Measurements from ENCODE around the gene NUDCD2. TPM values are rescaled to one million over a fixed set of nuclear protein-coding genes. Genes with fewer than 3 reads are reported as not detected.

The NUDCD2 gene
- 26.1 TPM for polyA plus RNA-seq (2013, experiment 1 of 2)
- 33.0 TPM for polyA plus RNA-seq (2013, experiment 2 of 2)

DNA sequence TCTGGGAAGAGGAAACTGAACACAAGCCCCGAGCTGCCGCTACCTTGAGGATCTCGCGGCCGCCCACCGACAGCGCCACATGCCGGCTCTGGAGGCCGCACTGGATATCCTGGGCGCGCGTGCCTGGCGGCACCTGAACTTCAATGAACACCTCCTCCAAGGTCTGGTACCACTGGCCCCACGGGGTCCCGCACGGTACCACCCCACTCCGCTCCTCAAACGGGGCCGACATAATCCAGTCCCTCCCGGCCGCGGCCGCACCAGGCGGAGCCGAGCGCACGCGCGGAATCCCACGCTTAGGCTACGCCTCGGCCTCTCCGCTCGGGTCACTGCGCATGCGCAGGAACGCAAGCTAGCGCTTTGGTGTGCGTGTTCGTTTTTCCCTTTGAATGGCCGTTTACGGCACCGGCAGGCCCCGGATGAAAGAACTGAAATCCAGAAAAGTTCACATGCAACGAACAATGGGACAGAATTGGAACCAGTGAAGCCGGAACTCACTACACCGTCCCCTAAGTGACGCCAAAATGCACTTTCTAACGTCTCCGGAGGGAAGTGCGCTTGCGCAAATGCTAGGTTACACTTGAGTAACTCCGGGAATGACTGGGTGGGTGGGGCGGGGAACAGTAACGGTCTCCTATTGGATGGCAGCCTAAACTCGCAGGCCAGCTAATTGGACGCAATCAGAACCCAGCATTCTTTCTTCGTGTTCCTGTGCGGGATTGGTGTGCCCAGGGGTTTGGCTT, at the start of gene NUDCD2:
Gene NUDCD2 (minus strand): TSS at position 284 of the 743 bp plus-strand sequence. CDS start 52 bp downstream, at position 232.
- 0% methylated on average over 50 to 54 of the region's 59 CpGs for WGBS, 2 experiments (ENCODE audit: insufficient coverage in 2 of 2)
- Histone ChIP-seq H3K4me3 (ENCODE audit: extremely low read depth, insufficient read depth, low read length, poor library complexity, severe bottlenecking) (peak within 1 kb of the TSS; percentile 65), H3K27ac (ENCODE audit: low read depth, low read length, severe bottlenecking) (peak within 1 kb of the TSS; percentile 100), H3K4me1 (ENCODE audit: control insufficient read depth, insufficient read depth, low read length, poor library complexity, severe bottlenecking) (peaks cover 2% of the 10 kb centered on the region), H3K9me3 (ENCODE audit: control insufficient read depth, low read length) (no peaks in the 10 kb centered on the region), H3K36me3 (ENCODE audit: control insufficient read depth, insufficient read depth, low read length) (peaks cover 27% of the 10 kb centered on the region)

GRCh38 chr5:163509291-163509951, 49.5 kb upstream of the NUDCD2 start:
- no peak overlapping the region for H3K27ac ChIP-seq (ENCODE audit: low read depth, low read length, severe bottlenecking)
- no peak overlapping the region for H3K4me3 ChIP-seq (ENCODE audit: extremely low read depth, insufficient read depth, low read length, poor library complexity, severe bottlenecking)
- peaks cover 23% of the 10 kb centered on the region for H3K36me3 ChIP-seq (ENCODE audit: control insufficient read depth, insufficient read depth, low read length)
- H3K9me3 ChIP-seq (ENCODE audit: control insufficient read depth, low read length): no peaks in the 10 kb centered on the region
- WGBS, 2 experiments (ENCODE audit: insufficient coverage in 2 of 2): 82 to 89% methylated on average over 2 to 6 of the region's 7 CpGs
- H3K4me1 ChIP-seq (ENCODE audit: control insufficient read depth, insufficient read depth, low read length, poor library complexity, severe bottlenecking): no peaks in the 10 kb centered on the region

DNA sequence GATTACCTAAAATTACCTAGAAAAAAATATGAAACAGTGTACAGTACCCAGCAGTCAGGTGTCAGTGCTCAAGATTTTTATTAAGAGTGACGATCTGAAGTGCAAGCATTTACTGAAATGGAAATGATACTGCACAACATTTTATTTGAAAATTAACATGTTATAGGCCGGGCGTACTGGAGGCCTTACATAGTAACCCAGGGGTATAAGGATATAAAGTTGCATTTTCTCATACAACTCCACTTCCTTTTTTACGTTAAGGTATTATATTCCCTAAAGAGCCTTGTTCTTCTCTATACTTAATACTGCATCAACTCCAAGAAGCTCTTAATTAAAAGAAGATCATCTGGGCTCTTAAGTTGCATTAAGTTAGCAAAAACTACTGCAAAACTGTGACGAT, 48.9 kb upstream of the NUDCD2 start:
- no peak overlapping the region for H3K27ac ChIP-seq (ENCODE audit: low read depth, low read length, severe bottlenecking)
- WGBS, 2 experiments (ENCODE audit: insufficient coverage in 2 of 2): 100% methylated on average over 1 of the region's 5 CpGs; no CpG with 5 or more reads in 1 of the 2 experiments

GRCh38 chr5:163506726-163507125, 46.8 kb upstream of the NUDCD2 start:
- H3K27ac ChIP-seq (ENCODE audit: low read depth, low read length, severe bottlenecking): no peak overlapping the region
- no peaks in the 10 kb centered on the region for H3K9me3 ChIP-seq (ENCODE audit: control insufficient read depth, low read length)
- WGBS, 2 experiments (ENCODE audit: insufficient coverage in 2 of 2): 20 to 44% methylated on average over 1 to 3 of the region's 8 CpGs
- peaks cover 5% of the 10 kb centered on the region for H3K4me1 ChIP-seq (ENCODE audit: control insufficient read depth, insufficient read depth, low read length, poor library complexity, severe bottlenecking)
- peaks cover 1% of the 10 kb centered on the region for H3K36me3 ChIP-seq (ENCODE audit: control insufficient read depth, insufficient read depth, low read length)
- peak overlapping the region; percentile 67 for H3K4me3 ChIP-seq (ENCODE audit: extremely low read depth, insufficient read depth, low read length, poor library complexity, severe bottlenecking)

More for the DNA sequence above, 48.9 kb upstream of the NUDCD2 start:
- H3K4me1 ChIP-seq (ENCODE audit: control insufficient read depth, insufficient read depth, low read length, poor library complexity, severe bottlenecking): no peaks in the 10 kb centered on the region
- no peaks in the 10 kb centered on the region for H3K9me3 ChIP-seq (ENCODE audit: control insufficient read depth, low read length)
- H3K36me3 ChIP-seq (ENCODE audit: control insufficient read depth, insufficient read depth, low read length): peaks cover 21% of the 10 kb centered on the region
- H3K4me3 ChIP-seq (ENCODE audit: extremely low read depth, insufficient read depth, low read length, poor library complexity, severe bottlenecking): no peak overlapping the region

DNA sequence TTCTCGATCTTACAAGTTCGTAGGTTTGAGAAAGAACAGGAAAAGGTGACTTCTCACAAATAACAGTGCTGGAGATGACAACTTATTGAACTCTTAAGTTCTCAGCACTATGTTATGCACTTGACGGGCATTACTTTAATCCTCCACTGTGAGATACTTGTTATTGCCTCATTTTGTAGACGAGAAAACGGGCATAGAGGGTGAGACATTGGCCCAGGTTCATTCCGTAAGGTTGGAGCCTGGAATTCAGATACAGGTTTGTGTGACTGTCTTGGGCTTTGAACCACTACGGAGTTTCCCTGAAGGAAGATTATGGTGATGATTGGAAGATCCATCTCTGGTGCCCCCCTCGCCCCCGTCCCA, 46.2 kb upstream of the NUDCD2 start:
- H3K9me3 ChIP-seq (ENCODE audit: control insufficient read depth, low read length): no peaks in the 10 kb centered on the region
- peak overlapping the region; percentile 67 for H3K4me3 ChIP-seq (ENCODE audit: extremely low read depth, insufficient read depth, low read length, poor library complexity, severe bottlenecking)
- peaks cover 5% of the 10 kb centered on the region for H3K4me1 ChIP-seq (ENCODE audit: control insufficient read depth, insufficient read depth, low read length, poor library complexity, severe bottlenecking)
- H3K27ac ChIP-seq (ENCODE audit: low read depth, low read length, severe bottlenecking): peak overlapping the region; percentile 93
- H3K36me3 ChIP-seq (ENCODE audit: control insufficient read depth, insufficient read depth, low read length): no peaks in the 10 kb centered on the region
- WGBS, 2 experiments (ENCODE audit: insufficient coverage in 2 of 2): 0% methylated on average over 1 to 3 of the region's 9 CpGs

GRCh38 chr5:163505368-163506094, 45.6 kb upstream of the NUDCD2 start, which contains the start of gene MAT2B:
Gene MAT2B, plus strand, starts transcription at chr5:163505619. Its CDS starts 68 bp downstream, at chr5:163505687.
- no peaks in the 10 kb centered on the region for H3K9me3 ChIP-seq (ENCODE audit: control insufficient read depth, low read length)
- H3K27ac ChIP-seq (ENCODE audit: low read depth, low read length, severe bottlenecking): peak within 1 kb of the TSS; percentile 93
- no peaks in the 10 kb centered on the region for H3K36me3 ChIP-seq (ENCODE audit: control insufficient read depth, insufficient read depth, low read length)
- 1% methylated on average over 23 to 37 of the region's 64 CpGs for WGBS, 2 experiments (ENCODE audit: insufficient coverage in 2 of 2)
- peaks cover 5% of the 10 kb centered on the region for H3K4me1 ChIP-seq (ENCODE audit: control insufficient read depth, insufficient read depth, low read length, poor library complexity, severe bottlenecking)
- H3K4me3 ChIP-seq (ENCODE audit: extremely low read depth, insufficient read depth, low read length, poor library complexity, severe bottlenecking): peak within 1 kb of the TSS; percentile 67

DNA sequence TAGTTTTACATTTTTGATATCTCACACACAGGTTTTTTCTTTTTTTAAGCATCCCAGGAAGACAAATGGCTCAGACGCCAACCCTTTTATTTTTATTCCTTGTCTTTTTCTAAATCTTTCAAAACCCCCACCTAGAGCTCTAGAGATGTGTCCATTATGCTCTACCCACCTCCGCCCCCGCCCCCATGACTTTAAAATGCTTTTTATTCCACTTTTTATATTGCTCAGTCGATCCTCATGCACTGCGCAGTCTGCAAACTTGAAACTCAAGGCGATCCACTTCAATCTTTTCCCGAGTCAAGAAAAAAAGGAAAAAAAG, 45.1 kb upstream of the NUDCD2 start:
- Histone ChIP-seq H3K9me3 (ENCODE audit: control insufficient read depth, low read length) (no peaks in the 10 kb centered on the region), H3K36me3 (ENCODE audit: control insufficient read depth, insufficient read depth, low read length) (no peaks in the 10 kb centered on the region), H3K4me3 (ENCODE audit: extremely low read depth, insufficient read depth, low read length, poor library complexity, severe bottlenecking) (peak overlapping the region; percentile 67), H3K4me1 (ENCODE audit: control insufficient read depth, insufficient read depth, low read length, poor library complexity, severe bottlenecking) (peaks cover 5% of the 10 kb centered on the region), H3K27ac (ENCODE audit: low read depth, low read length, severe bottlenecking) (peak overlapping the region; percentile 93)
- WGBS, 2 experiments (ENCODE audit: insufficient coverage in 2 of 2): 0% methylated on average over 2 of the region's 7 CpGs; no CpG with 5 or more reads in 1 of the 2 experiments

GRCh38 chr5:163504079-163504931, 44.4 kb upstream of the NUDCD2 start:
- Histone ChIP-seq H3K36me3 (ENCODE audit: control insufficient read depth, insufficient read depth, low read length) (no peaks in the 10 kb centered on the region), H3K27ac (ENCODE audit: low read depth, low read length, severe bottlenecking) (peak overlapping the region; percentile 93), H3K4me3 (ENCODE audit: extremely low read depth, insufficient read depth, low read length, poor library complexity, severe bottlenecking) (peak overlapping the region; percentile 67), H3K4me1 (ENCODE audit: control insufficient read depth, insufficient read depth, low read length, poor library complexity, severe bottlenecking) (peaks cover 5% of the 10 kb centered on the region), H3K9me3 (ENCODE audit: control insufficient read depth, low read length) (no peaks in the 10 kb centered on the region)
- 0 to 1% methylated on average over 14 to 16 of the region's 27 CpGs for WGBS, 2 experiments (ENCODE audit: insufficient coverage in 2 of 2)

DNA sequence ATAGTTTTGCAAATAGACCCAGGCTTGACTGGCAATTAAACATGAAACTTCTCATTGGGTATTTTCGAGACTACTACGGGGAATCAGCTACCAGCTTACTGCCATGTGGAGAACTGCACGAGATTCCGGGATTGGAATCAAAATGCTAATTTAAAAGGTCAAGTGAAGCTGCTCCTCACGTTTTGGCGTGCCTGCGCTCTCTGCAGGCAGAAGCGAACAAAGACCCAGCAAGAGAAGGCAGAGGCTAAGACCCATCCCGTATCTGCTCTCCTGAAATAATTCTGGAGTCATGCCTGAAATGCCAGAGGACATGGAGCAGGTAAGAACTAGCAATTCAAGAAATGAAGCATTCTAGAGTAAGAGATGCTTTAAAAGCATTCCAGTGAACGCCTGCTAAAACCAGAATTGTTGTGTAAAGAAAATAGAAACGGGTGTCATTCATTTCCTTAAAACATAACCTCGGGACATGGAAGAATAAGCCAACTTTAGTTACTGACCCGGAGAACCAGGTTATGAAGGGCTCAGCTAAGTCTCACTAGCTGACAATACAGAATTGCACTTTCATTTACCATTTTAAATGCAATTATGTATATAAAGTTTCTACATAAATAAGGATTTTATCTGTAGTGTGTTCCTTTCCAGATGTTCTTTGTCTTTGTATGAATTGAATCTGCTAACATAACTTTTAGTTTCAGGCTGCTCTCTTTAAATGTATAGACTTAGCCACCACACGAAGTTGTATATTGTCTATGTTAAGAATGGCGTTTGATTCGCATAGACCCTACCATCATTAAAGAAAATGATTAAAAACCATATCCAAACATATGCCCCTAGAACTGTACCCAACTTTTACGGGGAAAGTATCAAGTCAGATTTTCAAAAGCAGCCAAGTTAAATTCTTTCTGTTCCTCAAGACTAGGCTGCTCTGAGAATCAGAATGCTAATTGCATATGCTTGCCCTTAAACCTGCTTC, 43.5 kb upstream of the NUDCD2 start:
- H3K36me3 ChIP-seq (ENCODE audit: control insufficient read depth, insufficient read depth, low read length): no peaks in the 10 kb centered on the region
- H3K27ac ChIP-seq (ENCODE audit: low read depth, low read length, severe bottlenecking): peak overlapping the region; percentile 93
- peaks cover 5% of the 10 kb centered on the region for H3K4me1 ChIP-seq (ENCODE audit: control insufficient read depth, insufficient read depth, low read length, poor library complexity, severe bottlenecking)
- no peaks in the 10 kb centered on the region for H3K9me3 ChIP-seq (ENCODE audit: control insufficient read depth, low read length)
- peak overlapping the region; percentile 67 for H3K4me3 ChIP-seq (ENCODE audit: extremely low read depth, insufficient read depth, low read length, poor library complexity, severe bottlenecking)
- WGBS, 2 experiments (ENCODE audit: insufficient coverage in 2 of 2): 1% methylated on average over 8 to 11 of the region's 17 CpGs
